RPMI8226 (cell line): ENCODE measurements around the gene RYR2.
A peak's percentile ranks its signal among the peaks of the same experiment; 100 is the strongest.
"Not testable (repeated sequence)": the region's sequence is repeated elsewhere in the genome, so short reads cannot be mapped to it uniquely, and the experiment has no call there.

Experiments used
- DNase-seq: peaks from one replicate; pipeline ENCODE4 v3.0.0-alpha.2; 2015

RYR2 gene

DNA sequence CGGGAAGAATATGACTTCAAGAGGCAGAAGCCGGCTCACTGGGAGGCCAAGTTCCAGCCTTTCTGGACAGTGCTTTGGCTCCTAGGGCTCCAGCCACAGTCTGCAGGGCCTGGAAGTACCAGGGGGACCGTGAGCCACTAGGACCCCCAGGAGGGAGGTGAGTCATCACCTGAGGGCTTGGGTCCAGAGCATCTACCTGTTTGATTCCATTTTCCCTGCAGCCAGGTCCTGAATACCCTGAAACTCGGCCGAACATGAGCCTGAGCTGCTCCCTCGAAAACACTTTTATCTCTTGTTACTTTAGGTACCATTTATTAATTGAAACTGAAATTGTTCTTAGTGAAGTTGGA, 164.1 kb downstream of the RYR2 start:
- DNase-seq, result no peak

DNA sequence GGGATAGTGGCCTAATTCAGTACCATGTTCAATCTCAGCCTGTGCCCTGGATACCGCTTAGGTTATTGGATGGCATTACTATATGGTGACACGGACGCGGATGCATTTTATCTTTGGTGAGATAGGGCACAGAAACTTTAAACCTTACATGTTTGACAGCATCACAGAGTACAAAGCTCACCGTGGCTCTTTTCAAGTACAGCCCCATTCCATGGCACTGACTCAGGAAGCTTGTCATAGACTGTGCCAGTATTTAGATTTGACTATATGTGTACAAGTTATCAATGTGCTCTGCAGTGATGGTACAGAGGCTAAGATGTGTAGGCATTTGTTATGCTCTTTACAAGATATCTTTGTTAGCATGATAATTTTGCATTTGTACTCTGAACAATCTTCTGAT, 169.0 kb downstream of the RYR2 start:
- no peak for DNase-seq

DNA sequence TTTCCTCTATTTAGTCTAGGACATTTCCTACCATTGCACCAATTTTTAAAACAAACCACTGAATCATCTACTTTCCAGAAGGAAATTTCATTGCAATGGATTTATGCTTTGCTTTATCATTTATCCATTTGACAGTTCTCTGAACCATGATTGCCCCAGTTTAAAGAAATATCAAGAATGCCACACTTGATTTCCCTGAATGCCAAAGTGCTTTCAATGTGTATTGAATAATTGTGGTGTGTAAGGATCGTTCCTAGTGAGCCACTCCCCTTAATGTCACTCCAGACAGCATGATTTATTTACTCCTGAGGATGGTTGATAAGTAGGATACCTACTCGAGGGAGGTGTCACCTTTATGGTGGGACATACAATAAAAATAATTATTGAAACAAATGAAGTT, 169.6 kb downstream of the RYR2 start:
- DNase-seq, result no peak

DNA sequence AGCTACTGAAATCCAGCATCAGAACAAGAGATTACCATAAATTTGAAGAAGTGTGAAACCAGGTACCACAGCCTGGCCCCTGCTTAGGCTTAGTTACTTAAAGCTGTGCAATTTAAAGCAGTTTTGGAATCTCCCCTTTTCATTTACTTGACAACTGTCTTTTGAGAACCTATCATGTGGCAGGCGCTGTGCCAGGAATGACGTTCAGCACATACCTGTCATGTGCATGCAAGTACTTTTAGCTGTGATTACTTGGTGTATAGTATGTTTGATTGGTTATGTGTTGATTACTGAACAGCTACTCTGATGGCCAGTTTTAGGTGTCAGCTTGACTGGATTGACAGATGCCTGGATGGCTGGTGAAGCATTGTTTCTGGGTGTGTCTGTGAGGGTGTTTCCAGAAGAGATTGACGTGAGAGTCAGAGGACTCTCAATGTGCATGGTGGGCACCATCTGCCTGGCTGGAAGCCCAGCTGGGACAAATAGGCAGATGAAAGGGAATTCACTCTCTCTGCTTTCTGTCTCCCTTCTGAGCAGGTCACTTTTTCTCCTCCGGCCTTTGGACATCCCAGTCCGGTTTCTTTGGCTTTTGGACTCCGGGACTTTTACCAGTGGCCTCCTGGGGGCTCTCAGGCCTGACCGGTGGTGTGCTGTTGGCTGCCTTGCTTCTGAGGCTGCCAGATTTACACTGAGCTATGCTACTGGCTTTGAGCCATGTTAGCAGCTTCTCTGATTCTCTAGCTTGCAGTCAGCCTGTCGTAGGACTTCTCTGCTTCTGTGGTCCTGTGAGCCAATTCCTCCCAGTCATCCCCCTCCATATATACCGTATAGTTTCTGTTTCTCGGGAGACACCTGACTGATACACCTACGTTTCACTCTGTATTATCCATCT, 178.0 kb downstream of the RYR2 start:
- peak; percentile 35 for DNase-seq

DNA sequence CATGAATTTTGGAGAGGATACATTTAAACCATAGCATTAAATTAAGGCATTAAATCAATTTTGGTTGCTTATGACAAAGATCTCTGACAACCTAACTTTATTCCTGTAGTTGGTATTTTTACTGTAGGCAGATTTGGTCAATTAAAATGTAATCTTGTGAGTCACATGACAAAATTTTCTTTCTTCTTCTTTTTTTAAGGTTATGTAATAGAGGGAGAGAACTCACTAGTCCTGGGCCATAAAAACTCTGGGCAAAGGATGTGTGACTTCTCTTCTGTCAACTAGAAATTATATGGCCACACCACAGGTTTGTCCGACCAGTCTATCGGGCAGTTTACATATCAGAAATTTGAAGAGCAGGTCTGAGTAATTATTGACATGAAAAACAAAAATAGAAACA, 181.4 kb downstream of the RYR2 start:
- DNase-seq, result no peak

DNA sequence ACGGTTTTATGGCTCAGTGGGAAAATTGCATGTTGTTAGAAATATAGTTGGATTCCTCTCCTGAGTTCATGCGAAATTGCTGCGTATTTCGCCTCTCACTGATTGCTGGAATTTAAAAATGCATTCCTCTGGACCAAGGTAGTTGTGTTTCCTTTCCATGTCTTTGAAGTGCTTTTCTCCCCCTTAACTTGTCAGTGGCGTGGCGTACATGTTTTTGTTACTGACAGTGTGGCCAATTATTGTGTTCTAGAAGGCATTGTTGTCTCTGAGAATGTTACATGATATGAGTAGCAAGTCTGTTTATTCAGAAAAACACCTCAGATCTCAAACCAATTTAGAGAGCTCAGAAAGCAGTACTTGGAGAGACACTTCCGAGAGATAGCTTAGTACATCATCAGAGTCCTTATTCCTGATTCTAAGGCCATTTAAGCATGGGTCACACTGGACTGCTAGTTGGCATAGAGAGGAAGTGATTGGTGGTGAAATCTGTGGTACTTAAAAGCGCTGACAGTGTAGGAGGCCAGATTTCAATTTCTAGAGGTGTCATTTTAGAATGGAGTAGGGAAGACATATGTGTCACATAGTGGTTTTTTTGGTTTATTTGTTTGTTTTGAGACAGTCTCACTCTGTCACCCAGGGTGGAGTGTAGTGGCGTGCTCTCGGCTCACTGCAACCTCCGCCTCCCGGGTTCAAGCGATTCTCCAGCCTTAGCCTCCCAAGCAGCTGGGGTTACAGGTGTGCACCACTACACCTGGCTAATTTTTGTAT, 184.4 kb downstream of the RYR2 start:
- no peak for DNase-seq

DNA sequence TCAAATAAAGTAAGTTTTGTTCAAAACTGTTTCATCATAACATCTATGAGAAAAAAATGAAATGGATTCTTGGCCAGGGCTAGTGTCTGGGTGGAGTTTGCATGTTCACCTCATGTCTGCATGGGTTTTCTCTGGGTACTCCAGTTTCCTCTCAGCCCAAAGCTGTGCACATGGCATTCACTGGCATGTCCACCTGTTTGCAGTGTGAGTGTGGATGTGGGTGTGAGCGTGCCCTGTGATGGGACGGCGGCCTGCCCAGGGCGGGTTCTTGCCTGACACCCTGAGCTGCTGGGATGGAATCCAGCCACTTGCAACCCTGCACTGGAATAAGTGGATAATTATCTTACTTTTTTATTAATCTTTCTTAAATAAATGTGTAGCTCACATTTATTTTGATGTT, 185.5 kb downstream of the RYR2 start:
- no peak for DNase-seq

DNA sequence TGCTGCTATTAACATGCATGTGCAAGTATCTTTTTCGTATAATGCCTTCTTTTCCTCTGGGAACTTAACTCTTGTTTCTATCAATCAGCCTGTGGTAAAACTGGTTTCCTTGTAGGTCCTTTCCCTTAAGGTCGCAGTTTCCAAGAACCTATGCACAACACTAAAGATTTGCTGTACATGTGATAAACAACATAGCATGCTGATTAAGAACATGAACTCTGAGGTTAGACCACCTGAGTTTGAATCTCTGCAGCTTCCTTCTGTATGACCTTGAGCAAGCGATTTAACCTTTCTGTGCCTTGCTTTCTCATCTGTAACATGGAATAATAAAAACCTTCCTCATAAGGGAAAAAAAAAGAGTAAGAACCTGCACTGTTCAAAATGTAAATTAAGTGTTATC, 186.4 kb downstream of the RYR2 start:
- DNase-seq, result no peak

DNA sequence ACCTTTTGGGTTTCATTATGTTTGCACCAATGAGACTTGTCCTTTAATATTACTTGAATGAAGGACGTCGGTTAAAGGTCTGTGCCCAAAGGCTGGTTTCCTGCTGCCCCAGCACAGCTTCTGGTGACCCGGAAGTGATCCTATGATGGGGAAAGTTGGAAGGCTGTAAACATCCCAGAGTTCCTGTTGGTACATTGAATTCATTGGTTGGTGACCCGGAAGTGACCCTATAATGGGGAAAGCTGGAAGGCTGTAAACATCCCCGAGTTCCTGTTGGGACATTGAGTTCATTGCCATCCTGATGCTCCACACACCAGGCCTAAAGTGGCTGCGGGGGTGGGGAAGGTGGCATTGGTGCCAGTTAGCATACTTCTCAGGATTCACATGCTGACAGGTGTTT, 187.3 kb downstream of the RYR2 start:
- no peak for DNase-seq

DNA sequence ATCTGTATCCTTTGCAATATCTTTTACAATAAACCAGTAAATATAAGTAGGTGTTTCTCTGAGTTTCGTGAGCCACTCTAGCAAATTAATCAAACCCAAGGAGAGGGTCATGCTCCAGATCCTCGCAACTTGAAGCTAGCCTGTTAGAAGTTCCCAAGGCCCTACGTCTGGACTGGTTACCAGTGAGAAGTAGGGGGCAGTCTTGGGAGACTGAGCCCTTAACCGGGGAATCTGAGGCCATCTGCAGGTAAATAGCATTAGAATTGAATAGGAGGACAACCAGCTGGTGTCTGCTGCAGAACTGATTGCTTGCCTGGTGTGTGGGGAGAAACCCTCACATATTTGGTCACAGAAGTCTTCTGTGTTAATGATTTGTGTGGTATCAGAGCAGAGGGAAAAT, 190.5 kb downstream of the RYR2 start:
- DNase-seq, result no peak

DNA sequence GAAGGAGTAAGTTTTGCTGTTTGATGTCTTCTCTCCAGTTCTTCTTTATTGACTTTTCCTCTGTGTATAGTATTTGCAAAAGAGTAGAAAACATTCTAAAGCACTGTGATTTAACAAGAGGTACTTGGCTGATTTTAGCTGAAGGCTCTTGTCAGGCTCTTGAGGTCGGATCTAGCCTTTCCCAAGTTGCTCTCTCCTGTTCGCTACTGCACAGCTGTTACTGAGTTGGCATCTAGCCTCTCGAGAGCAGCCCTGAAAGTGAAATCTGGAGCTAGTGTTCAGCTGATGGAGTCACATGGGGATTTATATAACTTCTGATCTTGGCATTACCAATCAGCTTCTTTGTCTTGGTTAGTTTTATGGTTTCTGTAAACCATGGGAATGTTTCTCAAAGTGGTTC, 193.1 kb downstream of the RYR2 start:
- DNase-seq, result no peak

DNA sequence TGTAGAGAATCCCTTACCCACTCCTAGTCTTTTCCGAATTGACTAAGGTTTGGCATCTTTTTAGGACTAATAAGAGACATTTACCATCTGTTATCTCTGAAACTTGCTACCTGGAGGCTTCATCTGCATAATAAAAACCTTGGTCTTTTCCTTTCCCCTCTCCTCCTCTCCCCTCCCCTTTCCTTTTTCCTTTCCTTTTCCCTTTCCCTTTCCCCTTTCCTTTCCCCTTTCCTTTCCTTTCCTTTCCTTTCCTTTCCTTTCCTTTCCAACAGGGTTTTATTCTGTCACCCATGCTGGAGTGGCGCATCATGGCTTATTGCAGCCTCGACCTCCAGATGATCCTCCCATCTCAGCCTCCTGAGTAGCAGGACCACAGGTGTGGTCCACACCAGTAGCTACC, 195.7 kb downstream of the RYR2 start:
- DNase-seq, result no peak

DNA sequence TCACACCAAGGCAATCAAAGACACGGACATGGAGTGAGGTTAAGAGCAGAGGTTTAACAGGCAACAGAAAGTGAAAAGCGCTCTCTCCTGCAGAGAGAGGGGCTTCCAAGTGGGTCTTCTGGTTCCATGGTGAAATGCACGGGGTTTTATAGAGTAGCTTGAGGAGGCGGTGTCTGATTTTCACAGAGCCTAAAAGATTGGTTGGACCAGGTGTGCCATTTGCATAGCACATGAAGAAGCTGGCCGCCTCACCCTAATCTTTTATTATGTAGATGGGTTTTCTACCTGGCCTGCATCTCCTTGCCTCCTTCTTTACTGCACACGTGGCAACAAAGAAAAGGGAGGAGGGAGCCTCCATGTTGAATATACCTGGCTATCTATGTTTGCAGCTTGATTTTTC, 197.3 kb downstream of the RYR2 start:
- no peak for DNase-seq

DNA sequence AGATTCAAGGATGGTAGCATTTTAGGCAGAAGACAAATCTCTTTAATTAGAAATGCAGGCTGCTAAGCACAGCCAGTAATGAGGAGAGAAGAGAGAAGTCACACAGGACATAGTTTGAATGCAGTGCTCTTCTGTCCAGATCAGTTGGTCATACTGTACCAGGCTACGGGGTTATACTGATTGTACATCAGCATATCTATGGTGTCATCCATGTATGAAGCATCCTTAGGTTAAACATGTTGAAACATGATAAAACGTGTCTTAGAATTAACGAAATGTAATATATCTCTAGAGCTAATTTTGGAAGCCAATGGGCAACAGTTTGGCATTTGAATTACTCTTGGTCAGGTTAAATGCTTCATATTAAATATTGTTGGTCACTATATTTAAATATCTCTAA, 199.1 kb downstream of the RYR2 start:
- no peak for DNase-seq

DNA sequence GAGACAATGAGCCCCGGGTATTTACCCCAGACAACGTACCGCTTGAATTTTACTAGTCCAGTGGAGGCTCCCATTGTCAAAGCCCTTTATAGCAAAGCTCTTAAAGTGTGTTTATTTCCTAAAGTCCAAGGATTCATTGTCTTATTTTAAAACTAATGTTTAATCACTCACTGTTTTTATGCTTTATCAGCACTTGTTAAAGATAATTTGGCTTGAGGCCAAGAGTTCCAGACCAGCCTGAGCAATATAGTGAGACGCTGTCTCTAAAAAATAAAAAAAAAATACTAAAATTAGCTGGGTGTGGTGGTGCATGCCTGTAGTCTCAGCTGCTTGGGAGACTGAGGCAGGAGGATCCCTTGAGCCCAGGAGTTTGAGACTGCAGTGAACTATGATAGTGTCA, 202.8 kb downstream of the RYR2 start:
- no peak for DNase-seq

DNA sequence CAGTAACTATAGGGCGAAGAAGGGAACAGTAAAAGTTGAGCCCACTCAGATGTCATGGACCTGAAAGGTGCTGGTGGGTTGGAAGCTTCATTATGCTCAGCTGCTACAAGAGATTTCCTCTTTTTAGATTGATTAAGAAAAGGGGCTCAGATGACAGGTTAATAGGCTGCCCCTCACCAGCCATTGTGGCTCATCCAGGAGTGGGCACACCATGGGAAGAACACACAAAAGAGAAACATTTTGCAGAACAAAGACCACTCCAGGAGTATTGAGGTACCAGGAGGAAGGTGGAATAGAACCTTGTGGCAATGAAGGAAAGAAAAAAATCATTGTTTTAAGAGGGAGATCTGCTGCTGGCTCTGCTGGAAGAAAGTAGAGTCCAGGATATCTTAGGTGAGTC, 205.5 kb downstream of the RYR2 start:
- no peak for DNase-seq

DNA sequence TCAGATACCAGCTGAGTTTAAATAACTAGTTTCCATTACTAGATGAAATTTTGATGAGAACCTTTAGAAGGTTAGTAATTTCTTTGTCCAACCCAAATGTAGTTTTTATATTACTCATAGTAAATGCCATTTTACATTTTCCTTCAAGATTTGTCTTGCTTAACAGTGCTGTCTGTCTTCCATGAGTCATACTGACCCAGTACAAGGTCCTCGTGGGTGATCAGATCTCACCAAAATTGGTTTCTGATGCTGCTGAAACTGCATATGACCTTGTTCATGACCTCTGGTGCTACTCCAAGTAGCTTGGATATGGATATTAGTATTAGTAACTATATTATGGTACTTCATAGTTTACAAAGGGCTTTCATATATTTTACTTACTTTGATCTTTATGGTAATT, 207.1 kb downstream of the RYR2 start:
- DNase-seq, result no peak

DNA sequence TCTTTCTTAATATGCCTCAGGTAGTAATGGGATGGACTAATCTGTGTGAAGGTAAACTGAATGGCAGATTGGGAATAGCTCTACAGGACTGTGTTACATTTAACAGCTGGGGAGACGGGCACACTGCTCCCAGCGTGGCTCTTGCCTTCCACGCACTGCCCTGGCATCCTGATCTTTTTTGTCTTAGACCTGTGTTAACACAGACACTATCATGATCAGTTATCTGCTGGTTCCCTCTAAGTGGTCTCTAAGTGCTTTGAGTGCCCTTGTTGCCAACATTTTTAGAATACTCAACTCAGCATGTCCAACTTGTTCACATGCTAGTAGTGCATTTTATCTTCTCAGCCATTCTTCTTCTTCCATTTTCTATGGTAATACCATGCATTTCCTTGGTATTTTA, 208.1 kb downstream of the RYR2 start:
- no peak for DNase-seq

DNA sequence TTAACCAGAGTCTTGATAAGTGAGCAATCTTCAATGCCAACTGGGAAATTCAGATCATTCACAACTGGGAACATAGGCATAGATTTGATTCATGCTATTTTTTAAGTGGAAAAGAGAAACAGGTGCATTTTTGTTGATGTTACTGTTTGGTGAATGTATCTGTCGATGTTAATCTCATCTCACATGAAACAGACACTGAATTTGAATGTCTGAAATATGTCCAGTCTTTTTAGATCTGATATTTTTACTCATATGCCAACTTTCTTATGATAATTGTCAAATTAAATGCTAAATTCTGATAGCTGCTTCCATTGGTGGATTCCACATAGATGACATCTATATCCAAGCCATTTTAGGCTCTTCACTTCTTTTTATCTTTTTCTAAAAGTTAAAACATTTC, 213.1 kb downstream of the RYR2 start:
- no peak for DNase-seq

DNA sequence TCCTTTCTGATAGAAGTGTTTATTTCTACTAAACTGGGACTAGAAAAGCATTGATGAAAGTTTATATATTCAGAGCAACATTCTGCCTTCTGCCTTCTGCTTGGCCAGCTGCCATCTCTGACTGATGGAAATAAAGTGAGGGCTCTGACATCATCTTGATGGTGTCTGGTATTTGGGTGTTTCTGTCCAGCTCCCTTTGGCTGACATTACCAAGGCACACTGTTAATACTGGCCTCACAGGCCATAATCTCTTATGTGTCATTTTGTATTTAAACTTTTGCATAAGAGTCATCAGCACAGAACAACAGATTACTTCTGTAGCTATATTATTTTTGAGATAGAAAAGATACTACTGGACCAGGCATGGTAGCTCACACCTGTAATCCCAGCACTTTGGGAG, 216.9 kb downstream of the RYR2 start:
- no peak for DNase-seq

DNA sequence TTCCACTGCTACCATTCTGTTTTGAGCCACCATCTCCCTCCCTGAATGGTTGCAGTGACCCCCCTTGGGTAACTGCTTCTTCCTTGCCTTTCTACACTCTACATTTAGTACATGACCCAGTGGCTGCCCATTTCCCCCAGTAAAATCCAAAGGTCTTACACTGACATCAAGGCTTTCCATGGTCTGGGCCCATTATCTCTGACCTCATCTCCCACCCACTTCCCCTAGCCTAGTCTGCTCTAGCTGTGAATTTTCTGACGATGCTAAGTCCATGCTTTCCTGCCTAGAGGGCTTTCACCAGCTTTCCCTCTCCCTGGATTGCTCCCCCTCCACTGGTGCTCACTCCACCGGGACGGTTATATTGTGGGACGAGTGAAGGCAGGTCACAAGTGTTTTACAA, 219.2 kb downstream of the RYR2 start:
- DNase-seq, result no peak

DNA sequence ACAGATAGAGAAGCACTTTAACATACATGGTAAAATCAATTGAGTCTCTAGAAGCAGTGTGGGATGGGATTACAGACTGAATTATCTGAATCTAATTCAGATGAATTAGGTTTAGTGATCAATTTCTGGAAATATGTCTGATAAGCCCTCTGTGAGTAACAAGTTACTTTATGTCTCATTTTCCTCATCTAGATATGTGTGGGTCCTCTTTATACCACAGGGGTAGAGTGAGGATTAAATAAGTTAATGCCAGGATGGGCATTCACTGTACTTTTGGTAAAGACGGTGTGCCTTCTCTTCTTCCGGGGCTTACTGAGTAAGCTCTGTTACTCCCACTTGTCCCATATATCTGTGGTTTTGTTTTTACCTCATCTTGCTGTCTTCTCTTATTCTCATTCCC, 225.8 kb downstream of the RYR2 start:
- DNase-seq, result no peak

DNA sequence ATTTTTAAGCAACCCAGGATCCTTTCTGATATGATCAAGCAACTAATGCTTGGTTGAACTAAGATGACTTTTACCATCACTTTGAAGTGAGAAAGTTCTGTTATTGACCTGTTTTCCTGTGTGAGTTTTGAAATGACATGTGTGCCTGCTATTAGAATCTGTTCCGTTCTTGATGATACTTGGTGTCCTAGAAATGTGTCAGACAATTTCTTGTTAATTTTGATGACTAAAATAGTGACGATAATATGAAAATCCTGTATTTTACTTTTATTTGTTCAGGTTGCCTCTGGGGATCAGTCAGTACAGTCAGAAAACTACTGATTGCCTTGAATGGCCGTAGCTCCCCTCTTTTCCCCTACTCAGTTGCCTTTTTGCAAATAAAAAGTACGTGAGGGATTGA, 228.0 kb downstream of the RYR2 start:
- DNase-seq, result no peak

DNA sequence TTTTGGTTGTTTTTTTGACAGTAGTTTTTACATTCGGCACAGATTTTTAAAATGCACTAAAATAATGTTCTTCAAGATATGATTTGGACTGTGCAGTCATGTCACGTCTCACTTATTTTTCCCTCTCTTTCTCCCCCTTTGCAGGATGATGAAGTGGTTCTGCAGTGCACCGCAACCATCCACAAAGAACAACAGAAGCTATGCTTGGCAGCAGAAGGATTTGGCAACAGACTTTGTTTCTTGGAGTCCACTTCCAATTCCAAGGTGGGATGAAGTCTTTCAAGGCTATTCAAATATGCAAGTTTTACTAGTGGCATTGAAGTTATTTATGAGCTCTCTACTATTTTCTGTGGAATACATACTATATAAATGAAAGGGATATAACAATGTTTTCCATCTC, 228.4 kb downstream of the RYR2 start:
- DNase-seq, result no peak

DNA sequence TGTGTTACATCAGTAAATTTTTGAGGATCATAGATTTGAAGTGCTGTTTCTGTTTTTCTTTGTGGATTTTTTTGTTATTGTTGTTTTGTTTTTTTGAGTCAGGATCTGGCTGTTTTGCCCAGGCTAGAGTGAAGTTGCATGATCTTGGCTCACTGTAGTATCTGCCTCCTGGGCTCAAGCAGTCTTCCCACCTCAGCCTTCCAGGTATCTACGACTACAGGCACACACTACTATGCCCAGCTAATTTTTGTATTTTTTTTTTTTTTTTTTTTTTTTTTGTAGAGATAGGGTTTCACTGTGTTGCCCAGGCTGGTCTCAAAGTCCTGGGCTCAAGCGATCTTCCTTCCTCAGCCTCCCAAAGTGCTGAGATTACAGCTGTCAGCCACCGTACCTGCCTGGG, 236.0 kb downstream of the RYR2 start:
- not testable (repeated sequence) for DNase-seq
